ENCODE measurements around the gene LTB. TPM values are rescaled to one million over a fixed set of nuclear protein-coding genes. Genes with fewer than 3 reads are reported as not detected.

Gene LTB
- total RNA-seq, 3 donors from 2014 or later, result 0.96 to 1.0 TPM; not detected in 1

- Histone ChIP-seq H3K27ac (no peak overlapping the region), H3K27me3 (no peaks in the 10 kb centered on the region), H3K4me1 (no peaks in the 10 kb centered on the region), H3K4me3 (no peak overlapping the region), H3K36me3 (peaks cover 26% of the 10 kb centered on the region), H3K9me3 (no peaks in the 10 kb centered on the region)
- TF ChIP-seq CTCF (IDR thresholded peaks at IDR 0.05) (no peak), POLR2AphosphoS5 (IDR thresholded peaks at IDR 0.05) (no peak), POLR2A (IDR thresholded peaks at IDR 0.05) (no peak)
- no peak for DNase-seq (ENCODE audit: low spot score in 2 of 2)
- intact Hi-C loops (cut with DNase I; ENCODE audit: low total_unique reads), result no loop called here
These were observed 49.4 kb downstream of the LTB start for GRCh38 chr6:31532644-31533454.

DNA sequence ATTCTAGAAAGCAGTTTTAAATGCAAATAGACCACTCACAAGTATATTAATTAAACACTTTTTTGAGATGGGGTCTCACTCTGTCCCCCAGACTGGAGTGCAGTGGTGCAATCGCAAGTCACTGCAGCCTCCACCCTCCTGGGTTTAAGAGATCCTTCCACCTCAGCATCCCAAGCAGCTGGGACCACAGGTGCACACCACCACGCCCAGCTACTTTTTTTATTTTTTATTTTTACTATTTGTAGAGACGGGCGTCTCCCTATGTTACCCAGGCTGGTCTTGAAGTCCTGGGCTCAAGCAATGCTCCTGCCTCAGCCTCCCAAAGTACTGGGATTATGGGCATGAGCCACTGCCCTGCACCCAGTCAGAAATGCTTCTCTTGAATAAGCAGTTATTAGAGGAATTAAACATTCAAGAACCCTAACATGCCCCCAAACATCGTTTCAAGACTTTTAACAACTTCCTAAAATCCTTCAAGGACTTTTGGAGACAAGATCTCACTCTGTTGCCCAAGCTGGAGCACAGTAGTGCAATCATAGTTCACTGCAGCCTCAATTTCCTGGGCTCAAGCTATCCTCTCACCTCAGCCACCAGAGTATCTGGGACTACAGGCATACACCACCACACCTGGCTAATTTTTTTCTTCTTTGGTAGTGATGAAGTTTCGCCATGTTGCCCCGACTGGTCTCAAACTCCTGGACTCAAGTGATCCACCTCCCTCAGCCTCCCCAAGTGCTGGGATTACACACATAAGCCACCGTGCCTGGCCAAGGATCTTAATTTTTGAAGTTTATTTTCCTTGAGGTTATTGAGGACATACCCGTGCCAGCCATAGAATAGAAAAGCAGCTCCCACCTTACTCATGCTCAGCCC, 50.2 kb downstream of the LTB start:
- Histone ChIP-seq H3K27ac (no peak overlapping the region), H3K36me3 (peaks cover 26% of the 10 kb centered on the region), H3K4me3 (no peak overlapping the region), H3K27me3 (no peaks in the 10 kb centered on the region), H3K4me1 (no peaks in the 10 kb centered on the region), H3K9me3 (no peaks in the 10 kb centered on the region)
- DNase-seq (ENCODE audit: low spot score in 2 of 2), result no peak
- intact Hi-C loops (cut with DNase I; ENCODE audit: low total_unique reads), result no loop called here
- TF ChIP-seq CTCF (IDR thresholded peaks at IDR 0.05) (no peak), POLR2A (IDR thresholded peaks at IDR 0.05) (no peak), POLR2AphosphoS5 (IDR thresholded peaks at IDR 0.05) (no peak)

GRCh38 chr6:31531162-31531561, 51.1 kb downstream of the LTB start:
- no peak for TF ChIP-seq POLR2A (IDR thresholded peaks at IDR 0.05)
- no peak for TF ChIP-seq POLR2AphosphoS5 (IDR thresholded peaks at IDR 0.05)
- no peak for TF ChIP-seq CTCF (IDR thresholded peaks at IDR 0.05)
- intact Hi-C loops (cut with DNase I; ENCODE audit: low total_unique reads), result no loop called here
- H3K36me3 ChIP-seq, result peaks cover 24% of the 10 kb centered on the region
- H3K4me1 ChIP-seq, result no peaks in the 10 kb centered on the region
- no peak for DNase-seq (ENCODE audit: low spot score in 2 of 2)
- no peaks in the 10 kb centered on the region for H3K27me3 ChIP-seq
- no peak overlapping the region for H3K4me3 ChIP-seq
- no peaks in the 10 kb centered on the region for H3K9me3 ChIP-seq
- H3K27ac ChIP-seq, result no peak overlapping the region

GRCh38 chr6:31530659-31531058, 51.6 kb downstream of the LTB start:
- Histone ChIP-seq H3K4me1 (no peaks in the 10 kb centered on the region), H3K9me3 (no peaks in the 10 kb centered on the region), H3K4me3 (no peak overlapping the region), H3K27ac (no peak overlapping the region), H3K36me3 (peaks cover 19% of the 10 kb centered on the region), H3K27me3 (no peaks in the 10 kb centered on the region)
- intact Hi-C loops (cut with DNase I; ENCODE audit: low total_unique reads), result no loop called here
- TF ChIP-seq POLR2AphosphoS5 (IDR thresholded peaks at IDR 0.05), result no peak
- no peak for TF ChIP-seq POLR2A (IDR thresholded peaks at IDR 0.05)
- no peak for TF ChIP-seq CTCF (IDR thresholded peaks at IDR 0.05)
- no peak for DNase-seq (ENCODE audit: low spot score in 2 of 2)

Other genes with a start within 250 kb of the LTB start
- gene HLA-B, start 225.2 kb downstream of the LTB start, total RNA-seq, result 100 to 1,000 TPM; 532 to 813 (median 727) TPM
- 10 to 100 TPM; 14.9 to 28.1 (median 23.6) TPM for gene MICA, start 178.8 kb downstream of the LTB start, total RNA-seq
- 1 to 10 TPM; 2.9 to 4.6 (median 4.0) TPM for gene MICB, start 84.3 kb downstream of the LTB start, total RNA-seq
- not detected for gene MCCD1, start 53.5 kb downstream of the LTB start, total RNA-seq
- gene DDX39B, start 40.4 kb downstream of the LTB start, total RNA-seq, result 100 to 1,000 TPM; 315 to 336 (median 334) TPM
- gene ATP6V1G2, start 35.8 kb downstream of the LTB start, total RNA-seq, result 1 to 10 TPM in 2 of 3 donors, under 1 TPM in 1; 0.44 to 1.8 (median 1.6) TPM
- gene NFKBIL1, start 34.8 kb downstream of the LTB start, total RNA-seq, result 10 to 100 TPM; 22.3 to 34.7 (median 26.5) TPM
- under 1 TPM in 1 of 3 donors, not detected in 2; 0.29 TPM for gene LTA, start 10.1 kb downstream of the LTB start, total RNA-seq
- under 1 TPM in 2 of 3 donors, not detected in 1; 0.33 to 0.73 TPM for gene TNF, start 6.9 kb downstream of the LTB start, total RNA-seq
- gene LST1, start 3.9 kb upstream of the LTB start, total RNA-seq, result 10 to 100 TPM in 1 of 3 donors, 1 to 10 TPM in 2; 8.8 to 10.7 (median 9.8) TPM
- not detected for gene NCR3, start 10.6 kb upstream of the LTB start, total RNA-seq
- 10 to 100 TPM; 26.9 to 54.1 (median 28.2) TPM for gene AIF1, start 32.8 kb upstream of the LTB start, total RNA-seq
- 10 to 100 TPM; 42.7 to 57.2 (median 57.0) TPM for gene PRRC2A, start 38.3 kb upstream of the LTB start, total RNA-seq
- gene BAG6, start 70.2 kb upstream of the LTB start, total RNA-seq, result 100 to 1,000 TPM; 154 to 170 (median 157) TPM
- 1 to 10 TPM; 1.3 to 4.8 (median 4.6) TPM for gene APOM, start 73.5 kb upstream of the LTB start, total RNA-seq
- gene C6orf47, start 78.4 kb upstream of the LTB start, total RNA-seq, result 10 to 100 TPM; 20.3 to 27.4 (median 24.8) TPM
- gene GPANK1, start 82.6 kb upstream of the LTB start, total RNA-seq, result 10 to 100 TPM; 16.2 to 22.2 (median 20.0) TPM
- 100 to 1,000 TPM; 135 to 180 (median 178) TPM for gene CSNK2B, start 83.7 kb upstream of the LTB start, total RNA-seq
- gene LY6G5B, start 87.6 kb upstream of the LTB start, total RNA-seq, result 10 to 100 TPM in 1 of 3 donors, 1 to 10 TPM in 2; 6.2 to 12.7 (median 8.5) TPM
- 1 to 10 TPM in 1 of 3 donors, under 1 TPM in 2; 0.33 to 1.9 (median 0.64) TPM for gene LY6G5C, start 98.6 kb upstream of the LTB start, total RNA-seq
- 10 to 100 TPM; 42.6 to 62.6 (median 50.5) TPM for gene ABHD16A, start 120.9 kb upstream of the LTB start, total RNA-seq
- gene LY6G6F, start 124.4 kb upstream of the LTB start, total RNA-seq, result not detected
- gene LY6G6D, start 132.9 kb upstream of the LTB start, total RNA-seq, result not detected
- gene LY6G6C, start 139.3 kb upstream of the LTB start, total RNA-seq, result not detected
- under 1 TPM in 1 of 3 donors, not detected in 2; 0.16 TPM for gene MPIG6B, start 140.9 kb upstream of the LTB start, total RNA-seq
- gene DDAH2, start 146.9 kb upstream of the LTB start, total RNA-seq, result 100 to 1,000 TPM in 2 of 3 donors, 10 to 100 TPM in 1; 100.0 to 212 (median 115) TPM
- gene CLIC1, start 154.1 kb upstream of the LTB start, total RNA-seq, result 100 to 1,000 TPM; 266 to 325 (median 318) TPM
- gene MSH5, start 157.6 kb upstream of the LTB start, total RNA-seq, result 10 to 100 TPM in 1 of 3 donors, 1 to 10 TPM in 2; 7.9 to 13.4 (median 8.0) TPM
- 1 to 10 TPM in 2 of 3 donors, not detected in 1; 1.6 to 2.0 TPM for gene SAPCD1, start 180.2 kb upstream of the LTB start, total RNA-seq
- 1 to 10 TPM in 1 of 3 donors, under 1 TPM in 1, not detected in 1; under 0.01 to 1.6 TPM for gene VWA7, start 194.9 kb upstream of the LTB start, total RNA-seq
- gene VARS1, start 213.3 kb upstream of the LTB start, total RNA-seq, result 10 to 100 TPM; 19.2 to 35.4 (median 26.2) TPM
- 10 to 100 TPM; 28.7 to 39.7 (median 32.6) TPM for gene LSM2, start 224.5 kb upstream of the LTB start, total RNA-seq
- gene HSPA1L, start 232.9 kb upstream of the LTB start, total RNA-seq, result 1 to 10 TPM; 1.3 to 1.9 (median 1.6) TPM
- gene HSPA1A, start 233.1 kb upstream of the LTB start, total RNA-seq, result 100 to 1,000 TPM; 136 to 459 (median 202) TPM
- gene HSPA1B, start 245.3 kb upstream of the LTB start, total RNA-seq, result 100 to 1,000 TPM; 113 to 376 (median 232) TPM